Activated T-cell treated with anti-CD3 and anti-CD28 coated beads, Interleukin-2, amount 50 U/mL, for 24 hours (primary cell): Measurements from ENCODE around the gene ADGRG6.
"Not testable (repeated sequence)": the region's sequence is repeated elsewhere in the genome, so short reads cannot be mapped to it uniquely, and the experiment has no call there.

ENCODE experiments used
- DNase-seq: peaks from one replicate; pipeline ENCODE4 v3.0.0-alpha.2; 2020
- H3K27ac Mint-ChIP-seq: 2 replicates; pipeline ENCODE4 v1.8.0; 2020; ENCODE audit warnings: mild to moderate bottlenecking, mixed read lengths
- H3K27me3 Mint-ChIP-seq: 2 replicates; pipeline ENCODE4 v1.8.0; 2020; ENCODE audit warnings: mixed read lengths
- H3K36me3 Mint-ChIP-seq: 2 replicates; pipeline ENCODE4 v1.8.0; 2020; ENCODE audit warnings: low read depth, mixed read lengths
- H3K4me1 Mint-ChIP-seq: 2 replicates; pipeline ENCODE4 v1.8.0; 2020; ENCODE audit warnings: low read depth, mixed read lengths
- H3K4me3 Mint-ChIP-seq: 2 replicates; pipeline ENCODE4 v1.8.0; 2020; ENCODE audit warnings: mild to moderate bottlenecking, moderate library complexity, mixed read lengths
- H3K9me3 Mint-ChIP-seq: 2 replicates; pipeline ENCODE4 v1.8.0; 2020; ENCODE audit warnings: mixed read lengths

Gene ADGRG6

GRCh38 chr6:142339113-142339512 is 37.3 kb downstream of the ADGRG6 start:
- no peaks in the 10 kb centered on the region for H3K36me3 Mint-ChIP-seq
- no peaks in the 10 kb centered on the region for H3K9me3 Mint-ChIP-seq
- no peaks in the 10 kb centered on the region for H3K4me1 Mint-ChIP-seq
- DNase-seq, result no peak
- H3K4me3 Mint-ChIP-seq, result no peak overlapping the region
- peaks cover 9% of the 10 kb centered on the region for H3K27me3 Mint-ChIP-seq
- H3K27ac Mint-ChIP-seq, result no peak overlapping the region

DNA sequence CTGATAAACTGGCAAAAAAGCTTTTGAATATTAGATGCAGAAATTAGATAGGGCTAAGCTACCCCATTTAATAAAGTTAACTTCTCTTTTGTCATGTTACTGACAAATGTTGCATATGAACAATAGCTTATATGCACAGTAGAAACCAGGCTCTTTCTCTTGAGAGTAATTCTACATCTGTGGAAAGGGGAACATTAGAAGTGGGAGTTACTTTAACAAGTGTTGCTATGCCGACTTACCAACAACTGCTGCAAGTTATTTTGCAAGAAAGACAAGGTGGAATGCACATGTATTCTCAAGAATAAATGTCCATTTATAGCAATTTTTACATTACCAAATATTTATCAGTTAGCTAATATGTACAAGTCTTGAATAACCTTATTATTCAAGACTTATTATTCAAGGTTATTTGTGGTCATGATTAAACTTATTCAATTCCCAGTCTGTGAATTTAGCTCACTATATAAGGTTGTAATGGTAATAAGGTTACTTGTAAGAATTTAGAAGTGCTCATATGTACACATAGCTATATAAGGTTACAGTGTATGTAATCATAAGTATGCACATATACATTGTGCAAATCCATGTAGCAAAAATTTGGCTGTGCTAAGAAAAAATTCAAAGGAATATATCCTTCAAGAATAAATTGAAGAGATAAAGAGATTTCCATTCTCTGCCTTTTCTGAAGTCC is 38.3 kb downstream of the ADGRG6 start:
- H3K9me3 Mint-ChIP-seq, result no peaks in the 10 kb centered on the region
- no peaks in the 10 kb centered on the region for H3K36me3 Mint-ChIP-seq
- H3K4me3 Mint-ChIP-seq, result no peak overlapping the region
- no peak for DNase-seq
- H3K4me1 Mint-ChIP-seq, result no peaks in the 10 kb centered on the region
- peaks cover 13% of the 10 kb centered on the region for H3K27me3 Mint-ChIP-seq
- no peak overlapping the region for H3K27ac Mint-ChIP-seq

DNA sequence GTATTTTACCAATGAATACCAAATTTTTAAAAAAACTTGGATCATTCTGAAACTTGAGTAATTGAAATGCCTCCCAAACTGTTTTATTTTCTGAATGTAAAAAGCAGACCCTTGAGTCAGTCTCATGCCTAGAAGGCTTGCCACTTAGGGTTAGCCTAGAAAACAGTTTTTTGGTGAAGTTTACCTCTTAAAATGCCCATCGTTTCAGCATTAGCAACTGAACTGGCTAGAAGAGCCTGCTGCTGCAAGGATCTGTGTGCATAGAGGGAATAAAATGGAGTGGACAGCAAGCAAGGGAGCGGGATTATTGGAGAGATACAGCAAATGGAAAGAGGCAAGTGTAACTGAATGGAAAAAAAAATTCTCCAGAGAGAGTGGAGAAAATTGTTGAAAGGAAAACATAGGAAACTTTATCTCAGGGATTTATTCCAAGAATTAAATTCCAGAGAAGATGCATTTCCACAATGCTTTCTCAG is 40.1 kb downstream of the ADGRG6 start:
- Mint-ChIP-seq H3K4me1 (no peaks in the 10 kb centered on the region), H3K4me3 (no peak overlapping the region), H3K9me3 (no peaks in the 10 kb centered on the region)

DNA sequence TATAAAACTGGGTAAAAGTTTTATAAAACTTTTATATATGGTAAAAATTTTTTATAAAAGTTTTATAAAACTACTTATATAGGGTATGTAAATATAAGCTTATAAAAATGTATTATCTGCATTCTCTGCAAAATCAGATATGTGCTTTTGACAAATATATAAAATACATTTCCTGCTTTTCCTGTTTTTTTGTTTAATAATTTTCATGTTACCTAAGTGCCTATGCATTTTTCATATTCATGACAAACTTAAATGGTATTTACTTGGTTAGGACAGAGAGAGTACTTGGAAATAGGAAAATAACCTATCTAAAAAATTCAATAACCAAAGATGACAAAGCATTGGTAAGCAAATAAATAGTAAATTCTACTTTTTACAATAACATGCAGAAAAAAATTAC is 41.2 kb downstream of the ADGRG6 start:
- Mint-ChIP-seq H3K36me3 (no peaks in the 10 kb centered on the region), H3K9me3 (no peaks in the 10 kb centered on the region), H3K27me3 (peaks cover 15% of the 10 kb centered on the region), H3K4me3 (no peak overlapping the region), H3K4me1 (peaks cover 1% of the 10 kb centered on the region), H3K27ac (no peak overlapping the region)
- DNase-seq, result no peak

More for the DNA sequence above, 40.1 kb downstream of the ADGRG6 start:
- Mint-ChIP-seq H3K27me3 (peaks cover 15% of the 10 kb centered on the region), H3K27ac (no peak overlapping the region), H3K36me3 (no peaks in the 10 kb centered on the region)
- no peak for DNase-seq

DNA sequence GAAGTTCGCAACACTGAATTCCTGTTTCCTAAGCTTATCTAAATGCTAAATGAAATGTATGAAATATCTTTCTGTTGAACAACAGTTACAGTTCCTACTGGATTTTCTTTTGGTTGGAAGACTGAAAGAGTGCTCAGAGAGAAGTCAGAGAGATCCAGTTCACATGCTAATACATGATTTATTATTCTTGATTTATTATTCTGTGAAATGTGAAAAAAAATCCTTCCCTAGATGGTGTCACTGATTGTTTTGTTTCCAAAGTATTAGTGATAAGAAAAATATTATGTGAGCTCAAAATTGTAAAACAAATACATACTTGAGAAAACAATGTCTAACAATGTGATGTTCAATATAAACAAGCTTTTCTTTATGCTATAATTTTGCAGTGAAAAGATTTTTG is 42.1 kb downstream of the ADGRG6 start:
- no peak for DNase-seq
- Mint-ChIP-seq H3K36me3 (no peaks in the 10 kb centered on the region), H3K4me3 (no peak overlapping the region), H3K4me1 (peaks cover 1% of the 10 kb centered on the region), H3K9me3 (no peaks in the 10 kb centered on the region), H3K27ac (no peak overlapping the region), H3K27me3 (peaks cover 17% of the 10 kb centered on the region)

DNA sequence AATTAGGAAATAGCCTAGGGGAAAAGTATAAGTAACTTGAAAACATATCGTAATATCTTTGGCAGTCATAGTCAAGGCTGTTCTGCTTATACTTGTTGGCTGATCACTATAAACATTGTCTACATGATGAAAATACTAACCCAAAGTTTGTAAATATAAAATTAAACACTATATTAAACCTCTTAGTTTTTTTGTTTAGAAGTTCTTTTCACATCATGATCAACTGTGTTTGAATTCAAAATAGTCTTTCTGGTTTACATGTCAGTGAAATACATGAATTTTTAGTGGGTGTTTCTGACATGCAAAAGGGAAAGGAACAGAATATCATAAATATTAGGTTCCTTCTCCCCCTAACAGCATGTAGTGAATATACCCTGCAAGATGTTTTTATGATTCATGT is 43.5 kb downstream of the ADGRG6 start:
- Mint-ChIP-seq H3K27me3 (peaks cover 19% of the 10 kb centered on the region), H3K4me3 (no peak overlapping the region), H3K4me1 (peaks cover 1% of the 10 kb centered on the region), H3K36me3 (no peaks in the 10 kb centered on the region), H3K27ac (no peak overlapping the region), H3K9me3 (no peaks in the 10 kb centered on the region)
- no peak for DNase-seq

GRCh38 chr6:142346166-142346565 is 44.4 kb downstream of the ADGRG6 start:
- not testable (repeated sequence) for H3K9me3 Mint-ChIP-seq, H3K36me3 Mint-ChIP-seq, H3K4me3 Mint-ChIP-seq, H3K4me1 Mint-ChIP-seq, DNase-seq, H3K27ac Mint-ChIP-seq
- H3K27me3 Mint-ChIP-seq, result peaks cover 17% of the 10 kb centered on the region

- Mint-ChIP-seq H3K4me1 (peaks cover 1% of the 10 kb centered on the region), H3K36me3 (no peaks in the 10 kb centered on the region), H3K4me3 (no peak overlapping the region), H3K27ac (no peak overlapping the region), H3K9me3 (no peaks in the 10 kb centered on the region), H3K27me3 (peaks cover 10% of the 10 kb centered on the region)
- DNase-seq, result no peak
Observed at GRCh38 chr6:142349215-142349823, 47.5 kb downstream of the ADGRG6 start.

DNA sequence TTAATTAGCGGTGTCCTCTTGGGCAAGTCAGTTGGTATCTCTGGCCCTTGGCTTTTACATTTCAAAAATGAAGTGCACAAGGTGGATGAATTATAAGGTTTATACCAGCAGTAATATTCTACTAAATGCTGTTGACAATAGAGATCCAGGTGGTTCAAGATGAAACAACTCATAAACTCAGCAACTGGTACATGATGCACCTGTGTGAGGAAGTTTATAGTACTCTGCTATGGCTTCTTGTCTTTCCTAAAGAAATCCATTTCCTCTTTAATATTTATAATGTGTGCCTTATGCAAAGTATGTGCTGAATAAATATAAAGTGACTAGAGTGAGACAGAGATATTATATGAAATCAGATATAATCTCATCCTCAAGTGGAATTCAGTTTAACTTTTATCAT is 48.5 kb downstream of the ADGRG6 start:
- Mint-ChIP-seq H3K27ac (no peak overlapping the region), H3K4me3 (no peak overlapping the region), H3K9me3 (no peaks in the 10 kb centered on the region), H3K27me3 (peaks cover 6% of the 10 kb centered on the region), H3K36me3 (no peaks in the 10 kb centered on the region), H3K4me1 (peaks cover 1% of the 10 kb centered on the region)
- no peak for DNase-seq

DNA sequence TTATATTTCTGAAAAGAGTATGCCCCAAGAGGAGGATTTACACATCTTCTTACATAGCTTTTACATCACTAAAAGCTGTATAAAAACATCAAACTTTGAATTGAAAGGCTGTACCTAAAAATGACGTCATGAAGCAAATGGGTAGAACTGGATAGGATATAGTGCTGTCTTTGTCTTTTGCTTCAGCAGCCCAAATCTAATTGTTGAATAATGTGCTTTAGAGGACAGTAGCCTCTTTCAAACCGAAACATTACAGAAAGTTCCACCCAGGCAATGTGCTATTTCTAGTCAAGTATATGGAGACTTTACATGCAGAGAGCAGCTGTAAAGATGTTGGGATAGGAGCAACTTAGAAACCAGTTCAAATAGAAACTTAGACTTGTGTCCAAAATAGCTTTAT is 51.9 kb downstream of the ADGRG6 start:
- peaks cover 4% of the 10 kb centered on the region for H3K27me3 Mint-ChIP-seq
- no peak for DNase-seq
- no peaks in the 10 kb centered on the region for H3K36me3 Mint-ChIP-seq
- no peak overlapping the region for H3K4me3 Mint-ChIP-seq
- peaks cover 22% of the 10 kb centered on the region for H3K4me1 Mint-ChIP-seq
- no peak overlapping the region for H3K27ac Mint-ChIP-seq
- no peaks in the 10 kb centered on the region for H3K9me3 Mint-ChIP-seq

DNA sequence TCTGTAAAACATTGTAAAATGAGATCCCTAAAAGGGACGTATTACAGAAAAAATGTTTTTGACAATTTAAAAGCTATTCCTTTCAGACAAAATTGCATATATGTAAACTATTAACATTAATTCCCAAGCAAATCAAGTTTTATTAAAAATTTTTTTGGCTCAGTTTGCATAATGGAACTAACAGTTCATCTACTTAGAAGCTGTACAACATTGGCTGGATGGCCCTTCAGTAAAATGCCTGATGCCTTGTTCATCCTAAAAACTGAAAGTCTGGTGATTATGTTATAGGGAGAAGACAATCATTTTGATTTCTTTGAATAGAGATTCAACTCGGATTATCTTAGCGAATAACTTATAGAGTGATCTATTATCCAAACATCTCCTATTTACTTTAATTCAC is 52.8 kb downstream of the ADGRG6 start:
- no peaks in the 10 kb centered on the region for H3K27me3 Mint-ChIP-seq
- H3K4me3 Mint-ChIP-seq, result no peak overlapping the region
- no peak overlapping the region for H3K27ac Mint-ChIP-seq
- H3K9me3 Mint-ChIP-seq, result no peaks in the 10 kb centered on the region
- H3K4me1 Mint-ChIP-seq, result peaks cover 22% of the 10 kb centered on the region
- DNase-seq, result no peak
- H3K36me3 Mint-ChIP-seq, result no peaks in the 10 kb centered on the region

GRCh38 chr6:142355520-142356174 is 53.8 kb downstream of the ADGRG6 start:
- DNase-seq, result no peak
- H3K4me1 Mint-ChIP-seq, result peaks cover 22% of the 10 kb centered on the region
- no peak overlapping the region for H3K4me3 Mint-ChIP-seq
- H3K27me3 Mint-ChIP-seq, result no peaks in the 10 kb centered on the region
- H3K27ac Mint-ChIP-seq, result peak overlapping the region; percentile 42
- H3K9me3 Mint-ChIP-seq, result no peaks in the 10 kb centered on the region
- H3K36me3 Mint-ChIP-seq, result no peaks in the 10 kb centered on the region

GRCh38 chr6:142356201-142356883 is 54.5 kb downstream of the ADGRG6 start:
- DNase-seq, result no peak
- no peaks in the 10 kb centered on the region for H3K36me3 Mint-ChIP-seq
- H3K27ac Mint-ChIP-seq, result no peak overlapping the region
- H3K9me3 Mint-ChIP-seq, result no peaks in the 10 kb centered on the region
- no peak overlapping the region for H3K4me3 Mint-ChIP-seq
- H3K27me3 Mint-ChIP-seq, result no peaks in the 10 kb centered on the region
- H3K4me1 Mint-ChIP-seq, result peaks cover 22% of the 10 kb centered on the region

- no peak overlapping the region for H3K27ac Mint-ChIP-seq
Observed at GRCh38 chr6:142356884-142357225, 55.0 kb downstream of the ADGRG6 start.

GRCh38 chr6:142357879-142358278 is 56.1 kb downstream of the ADGRG6 start:
- H3K27me3 Mint-ChIP-seq, result no peaks in the 10 kb centered on the region
- H3K27ac Mint-ChIP-seq, result no peak overlapping the region
- H3K9me3 Mint-ChIP-seq, result no peaks in the 10 kb centered on the region
- no peak for DNase-seq
- peaks cover 22% of the 10 kb centered on the region for H3K4me1 Mint-ChIP-seq
- H3K36me3 Mint-ChIP-seq, result no peaks in the 10 kb centered on the region
- no peak overlapping the region for H3K4me3 Mint-ChIP-seq

More at GRCh38 chr6:142356884-142357225, 55.0 kb downstream of the ADGRG6 start:
- no peak overlapping the region for H3K4me3 Mint-ChIP-seq
- H3K4me1 Mint-ChIP-seq, result peaks cover 22% of the 10 kb centered on the region
- H3K36me3 Mint-ChIP-seq, result no peaks in the 10 kb centered on the region
- H3K27me3 Mint-ChIP-seq, result no peaks in the 10 kb centered on the region
- DNase-seq, result no peak
- no peaks in the 10 kb centered on the region for H3K9me3 Mint-ChIP-seq
